Panc1 (cell line): ENCODE results near the gene ANKMY1.

Experiments used
- SIN3A ChIP-seq: IDR thresholded peaks from 2 replicates; pipeline ENCODE4 v1.6.1; 2012; ENCODE audit warnings: low read depth, mild to moderate bottlenecking, low read length, moderate library complexity, borderline replicate concordance; ENCODE audit not compliant: insufficient read depth
- TF ChIP-seq, protein P1 (sequence below): fragments of 450-650 bp; IDR thresholded peaks from 2 replicates; pipeline ENCODE4 v1.5.1; 2017; ENCODE audit warnings: mild to moderate bottlenecking
- TF ChIP-seq, protein P2 (sequence below), 2 experiments: IDR thresholded peaks; 2 replicates each; pipeline ENCODE4 v1.6.1; 2011 to 2012; ENCODE audit warnings: low read depth in 2 of 2, control low read depth in 1 of 2, low read length in 1 of 2, mild to moderate bottlenecking in 1 of 2, moderate library complexity in 1 of 2; ENCODE audit not compliant: insufficient read depth in 1 of 2

DNA sequence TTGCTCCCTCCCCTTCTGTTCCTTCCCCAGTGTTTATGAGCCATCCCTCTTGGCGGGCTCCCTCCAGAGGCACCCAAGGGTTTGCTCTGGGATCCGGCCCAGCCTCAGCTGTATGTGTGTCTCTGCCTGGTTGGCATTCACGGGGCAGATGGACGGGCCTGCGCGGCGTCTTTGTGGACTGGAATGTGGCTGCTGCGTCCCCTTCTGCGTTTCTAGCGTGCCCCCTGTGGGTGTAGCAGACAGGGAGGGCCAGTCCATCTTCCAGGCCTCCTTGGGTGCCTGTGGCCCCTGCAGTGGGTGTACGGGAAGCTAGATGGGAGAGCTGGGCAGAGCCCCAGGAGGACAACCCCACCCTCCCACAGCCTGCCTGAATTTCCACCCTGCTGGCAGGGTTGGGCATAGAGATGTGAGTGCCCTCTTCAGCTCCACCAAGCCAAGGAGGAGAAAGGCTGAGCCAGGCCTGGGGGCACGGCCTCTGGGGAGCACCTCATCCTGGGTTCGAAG is 106.6 kb downstream of the ANKMY1 start:
- TF ChIP-seq, protein P1, sequence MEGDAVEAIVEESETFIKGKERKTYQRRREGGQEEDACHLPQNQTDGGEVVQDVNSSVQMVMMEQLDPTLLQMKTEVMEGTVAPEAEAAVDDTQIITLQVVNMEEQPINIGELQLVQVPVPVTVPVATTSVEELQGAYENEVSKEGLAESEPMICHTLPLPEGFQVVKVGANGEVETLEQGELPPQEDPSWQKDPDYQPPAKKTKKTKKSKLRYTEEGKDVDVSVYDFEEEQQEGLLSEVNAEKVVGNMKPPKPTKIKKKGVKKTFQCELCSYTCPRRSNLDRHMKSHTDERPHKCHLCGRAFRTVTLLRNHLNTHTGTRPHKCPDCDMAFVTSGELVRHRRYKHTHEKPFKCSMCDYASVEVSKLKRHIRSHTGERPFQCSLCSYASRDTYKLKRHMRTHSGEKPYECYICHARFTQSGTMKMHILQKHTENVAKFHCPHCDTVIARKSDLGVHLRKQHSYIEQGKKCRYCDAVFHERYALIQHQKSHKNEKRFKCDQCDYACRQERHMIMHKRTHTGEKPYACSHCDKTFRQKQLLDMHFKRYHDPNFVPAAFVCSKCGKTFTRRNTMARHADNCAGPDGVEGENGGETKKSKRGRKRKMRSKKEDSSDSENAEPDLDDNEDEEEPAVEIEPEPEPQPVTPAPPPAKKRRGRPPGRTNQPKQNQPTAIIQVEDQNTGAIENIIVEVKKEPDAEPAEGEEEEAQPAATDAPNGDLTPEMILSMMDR = no peak
- TF ChIP-seq, protein P2, sequence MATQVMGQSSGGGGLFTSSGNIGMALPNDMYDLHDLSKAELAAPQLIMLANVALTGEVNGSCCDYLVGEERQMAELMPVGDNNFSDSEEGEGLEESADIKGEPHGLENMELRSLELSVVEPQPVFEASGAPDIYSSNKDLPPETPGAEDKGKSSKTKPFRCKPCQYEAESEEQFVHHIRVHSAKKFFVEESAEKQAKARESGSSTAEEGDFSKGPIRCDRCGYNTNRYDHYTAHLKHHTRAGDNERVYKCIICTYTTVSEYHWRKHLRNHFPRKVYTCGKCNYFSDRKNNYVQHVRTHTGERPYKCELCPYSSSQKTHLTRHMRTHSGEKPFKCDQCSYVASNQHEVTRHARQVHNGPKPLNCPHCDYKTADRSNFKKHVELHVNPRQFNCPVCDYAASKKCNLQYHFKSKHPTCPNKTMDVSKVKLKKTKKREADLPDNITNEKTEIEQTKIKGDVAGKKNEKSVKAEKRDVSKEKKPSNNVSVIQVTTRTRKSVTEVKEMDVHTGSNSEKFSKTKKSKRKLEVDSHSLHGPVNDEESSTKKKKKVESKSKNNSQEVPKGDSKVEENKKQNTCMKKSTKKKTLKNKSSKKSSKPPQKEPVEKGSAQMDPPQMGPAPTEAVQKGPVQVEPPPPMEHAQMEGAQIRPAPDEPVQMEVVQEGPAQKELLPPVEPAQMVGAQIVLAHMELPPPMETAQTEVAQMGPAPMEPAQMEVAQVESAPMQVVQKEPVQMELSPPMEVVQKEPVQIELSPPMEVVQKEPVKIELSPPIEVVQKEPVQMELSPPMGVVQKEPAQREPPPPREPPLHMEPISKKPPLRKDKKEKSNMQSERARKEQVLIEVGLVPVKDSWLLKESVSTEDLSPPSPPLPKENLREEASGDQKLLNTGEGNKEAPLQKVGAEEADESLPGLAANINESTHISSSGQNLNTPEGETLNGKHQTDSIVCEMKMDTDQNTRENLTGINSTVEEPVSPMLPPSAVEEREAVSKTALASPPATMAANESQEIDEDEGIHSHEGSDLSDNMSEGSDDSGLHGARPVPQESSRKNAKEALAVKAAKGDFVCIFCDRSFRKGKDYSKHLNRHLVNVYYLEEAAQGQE (IDR thresholded peaks at IDR 0.05; ENCODE audit: insufficient read depth in 1 of 2, low read depth in 2 of 2, low read length in 1 of 2) = no peak
- no peak for TF ChIP-seq SIN3A
